GM18519 (cell line): ENCODE results near the gene NR2F1.

Source experiments
- ATAC-seq: cut with Tn5 transposase; IDR thresholded peaks from one replicate; pipeline ENCODE4 v1.9.1; 2021; ENCODE audit warnings: mild to moderate bottlenecking, moderate library complexity; ENCODE audit not compliant: unreplicated experiment, low FRiP score

Gene NR2F1

GRCh38 chr5:93603078-93603792 is 20.2 kb downstream of the NR2F1 start:
- no peak for ATAC-seq

GRCh38 chr5:93603793-93604643 is 21.0 kb downstream of the NR2F1 start:
- no peak for ATAC-seq

- ATAC-seq: no peak
Measured at GRCh38 chr5:93604644-93605515, 21.9 kb downstream of the NR2F1 start.

- ATAC-seq: no peak
Measured at GRCh38 chr5:93606382-93606752, 23.3 kb downstream of the NR2F1 start.

GRCh38 chr5:93607367-93608258 is 24.6 kb downstream of the NR2F1 start:
- ATAC-seq: peak; percentile 82

GRCh38 chr5:93608855-93609254 is 25.8 kb downstream of the NR2F1 start:
- no peak for ATAC-seq

GRCh38 chr5:93609762-93610161 is 26.7 kb downstream of the NR2F1 start:
- ATAC-seq: no peak

GRCh38 chr5:93610581-93611272 is 27.7 kb downstream of the NR2F1 start:
- no peak for ATAC-seq

- ATAC-seq: no peak
Measured at GRCh38 chr5:93611273-93611975, 28.4 kb downstream of the NR2F1 start.

- ATAC-seq: no peak
Measured at GRCh38 chr5:93611976-93612854, 29.2 kb downstream of the NR2F1 start.

GRCh38 chr5:93612855-93613243 is 29.8 kb downstream of the NR2F1 start:
- no peak for ATAC-seq

- no peak for ATAC-seq
Measured at GRCh38 chr5:93616538-93617174, 33.6 kb downstream of the NR2F1 start.

- peak; percentile 93 for ATAC-seq
Measured at GRCh38 chr5:93620487-93621326, 37.7 kb downstream of the NR2F1 start.

GRCh38 chr5:93621327-93621798 is 38.3 kb downstream of the NR2F1 start:
- peak; percentile 1 for ATAC-seq

GRCh38 chr5:93622240-93622885 is 39.3 kb downstream of the NR2F1 start:
- ATAC-seq: peak; percentile 48

- ATAC-seq: no peak
Measured at GRCh38 chr5:93623153-93623552, 40.1 kb downstream of the NR2F1 start.
